Ovary (tissue), 9 donors: Measurements from ENCODE around the gene MBL2. TPM values are rescaled to one million over a fixed set of nuclear protein-coding genes. Genes with fewer than 3 reads are reported as not detected.

Source experiments
- DNase-seq, 5 donors: peaks; one replicate each; pipeline ENCODE4 v3.0.0-alpha.2; 2019 to 2020
- H3K27ac ChIP-seq, 2 donors: fragments of 200-600 bp; one replicate each; pipeline versions ENCODE4 v1.5.1 to v1.8.0; 2019 to 2022
- H3K27me3 ChIP-seq: fragments of 200-600 bp; one replicate; pipeline ENCODE4 v1.8.0; 2022
- H3K36me3 ChIP-seq: fragments of 200-600 bp; sonication (generic); one replicate; pipeline ENCODE4 v1.5.1; 2019
- H3K4me1 ChIP-seq: one replicate; pipeline ENCODE4 v1.8.1; 2013; ENCODE audit warnings: mild to moderate bottlenecking, moderate library complexity; ENCODE audit not compliant: insufficient read depth
- H3K4me3 ChIP-seq: fragments of 200-600 bp; sonication (generic); one replicate; pipeline ENCODE4 v1.5.1; 2017
- H3K9me3 ChIP-seq, 2 donors: fragments of 200-600 bp in 1 of 2; sonication (generic) in 1 of 2; one replicate each; pipeline versions ENCODE4 v1.5.1 to v1.8.1; 2013 to 2019; ENCODE audit warnings: mild to moderate bottlenecking in 1 of 2, moderate library complexity in 1 of 2
- EP300 ChIP-seq: sonication (generic); formaldehyde crosslinking; IDR thresholded peaks from one replicate; pipeline ENCODE4 v1.6.1; 2017; ENCODE audit warnings: antibody characterized with exemption
- POLR2A ChIP-seq: fragments of 450-650 bp; IDR thresholded peaks from one replicate; pipeline ENCODE4 v1.6.1; 2017; ENCODE audit warnings: antibody characterized with exemption, mild to moderate bottlenecking, moderate library complexity
- WGBS, 3 donors: extraction: QIAGEN DNeasy Blood & Tissue Kit in 1 of 3; methylation state at CpG; one replicate each; pipeline versions ENCODE4 v1.1.5 to v1.1.7; 2013 to 2017; 5-methylcytosine and 5-hydroxymethylcytosine counted together
- intact Hi-C, 4 donors: fragments of 100-400 bp; cut with DNase I; formaldehyde crosslinking; loops; one replicate each; pipeline versions ENCODE4 v1.11.0 to v1.15.1; 2022 to 2023
- polyA plus RNA-seq, 2 donors: library from polyadenylated mRNA; stranded (reverse); fragments of 200-250 nt in 1 of 2; fragments of 350-450 nt in 1 of 2; fragmentation: Illumina TruSeq in 1 of 2; extraction: RNeasy Lipid Tissue Mini Kit (QIAGEN cat#74804) in 1 of 2; gene quantifications; one replicate each; pipeline ENCODE4 v1.2.3, GENCODE V29; 2013 to 2014
- total RNA-seq, 7 donors: library from RNA; depleted of rRNA in 2 of 7; stranded (reverse); fragments of >200 nt in 2 of 7; fragmentation: NEBNext Ultra II Directional in 3 of 7; extraction: Animal tissue kit (Norgen Biotek cat#: 25700) in 3 of 7; gene quantifications; one replicate each; pipeline versions ENCODE4 v1.1.0 to v1.2.4, GENCODE V29; 2016 to 2023
- TF ChIP-seq, protein P1 (sequence below), 3 donors: fragments of 450-650 bp in 2 of 3; fragments of 200-600 bp in 1 of 3; IDR thresholded peaks; one replicate each; pipeline versions ENCODE4 v1.5.1 to v1.8.0; 2016 to 2022; ENCODE audit warnings: antibody characterized with exemption in 3 of 3, mild to moderate bottlenecking in 1 of 3
- donor health status: DM: no; HTN: no; CAD: no; lungs with moderate emphysema.
- donor health status: DM: no; HTN: no; CAD: no.
- donor health status: Bipolar disorder and iron deficiency.
- donor health status: DM: yes; HTN: yes; CAD: no.
- donor health status: DM: no; HTN: no; CAD: no.
- donor health status: DM: yes; HTN: yes; CAD: no.

Gene MBL2
- total and polyA plus RNA-seq, 9 donors: not detected

- H3K27ac ChIP-seq: no peak overlapping the region
- no peaks in the 10 kb centered on the region for H3K9me3 ChIP-seq
- H3K27me3 ChIP-seq: no peaks in the 10 kb centered on the region
- H3K36me3 ChIP-seq: no peaks in the 10 kb centered on the region
- WGBS, 3 donors: 92 to 96% (median 96%) methylated on average over 2 of the region's 2 CpGs
- no peak for TF ChIP-seq EP300
- no peak for TF ChIP-seq POLR2A
- TF ChIP-seq, protein P1, sequence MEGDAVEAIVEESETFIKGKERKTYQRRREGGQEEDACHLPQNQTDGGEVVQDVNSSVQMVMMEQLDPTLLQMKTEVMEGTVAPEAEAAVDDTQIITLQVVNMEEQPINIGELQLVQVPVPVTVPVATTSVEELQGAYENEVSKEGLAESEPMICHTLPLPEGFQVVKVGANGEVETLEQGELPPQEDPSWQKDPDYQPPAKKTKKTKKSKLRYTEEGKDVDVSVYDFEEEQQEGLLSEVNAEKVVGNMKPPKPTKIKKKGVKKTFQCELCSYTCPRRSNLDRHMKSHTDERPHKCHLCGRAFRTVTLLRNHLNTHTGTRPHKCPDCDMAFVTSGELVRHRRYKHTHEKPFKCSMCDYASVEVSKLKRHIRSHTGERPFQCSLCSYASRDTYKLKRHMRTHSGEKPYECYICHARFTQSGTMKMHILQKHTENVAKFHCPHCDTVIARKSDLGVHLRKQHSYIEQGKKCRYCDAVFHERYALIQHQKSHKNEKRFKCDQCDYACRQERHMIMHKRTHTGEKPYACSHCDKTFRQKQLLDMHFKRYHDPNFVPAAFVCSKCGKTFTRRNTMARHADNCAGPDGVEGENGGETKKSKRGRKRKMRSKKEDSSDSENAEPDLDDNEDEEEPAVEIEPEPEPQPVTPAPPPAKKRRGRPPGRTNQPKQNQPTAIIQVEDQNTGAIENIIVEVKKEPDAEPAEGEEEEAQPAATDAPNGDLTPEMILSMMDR (IDR thresholded peaks at IDR 0.05): no peak
- H3K4me3 ChIP-seq: no peak overlapping the region
- intact Hi-C loops: no loop called here
- DNase-seq: no peak
- no peaks in the 10 kb centered on the region for H3K4me1 ChIP-seq
Measured at GRCh38 chr10:52769966-52770365, 2.6 kb downstream of the MBL2 start.

GRCh38 chr10:52768001-52768532 lies 4.5 kb downstream of the MBL2 start:
- no peaks in the 10 kb centered on the region for H3K36me3 ChIP-seq
- H3K4me3 ChIP-seq: no peak overlapping the region
- H3K27me3 ChIP-seq: no peaks in the 10 kb centered on the region
- TF ChIP-seq EP300 (no peak), POLR2A (no peak)
- TF ChIP-seq, protein P1 (IDR thresholded peaks at IDR 0.05): no peak
- H3K9me3 ChIP-seq: no peaks in the 10 kb centered on the region
- no peak for DNase-seq
- no peaks in the 10 kb centered on the region for H3K4me1 ChIP-seq
- intact Hi-C loops: no loop called here
- WGBS, 3 donors: 61 to 87% (median 67%) methylated on average over 3 of the region's 3 CpGs
- no peak overlapping the region for H3K27ac ChIP-seq

DNA sequence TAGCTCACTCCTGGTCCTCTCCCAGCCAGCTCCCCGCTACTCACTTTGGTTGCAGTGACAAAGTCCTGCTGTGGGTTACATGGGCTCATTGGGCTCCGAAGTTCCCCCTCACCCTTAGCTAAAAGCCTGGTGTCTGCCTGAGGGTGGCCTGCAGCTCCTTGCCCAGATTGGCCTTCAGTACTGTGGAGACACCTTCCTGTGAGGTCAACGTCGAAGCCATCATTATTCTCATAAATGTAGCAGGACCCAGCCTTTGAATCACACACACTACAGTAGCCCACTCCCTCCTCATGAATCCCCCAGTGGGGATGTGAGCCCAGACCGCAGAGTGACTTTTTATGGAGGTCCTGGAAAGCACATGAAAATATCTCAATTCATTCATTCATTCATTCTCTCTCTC lies 10.5 kb downstream of the MBL2 start:
- Histone ChIP-seq H3K36me3 (no peaks in the 10 kb centered on the region), H3K9me3 (no peaks in the 10 kb centered on the region), H3K27me3 (no peaks in the 10 kb centered on the region), H3K27ac (no peak overlapping the region), H3K4me1 (no peaks in the 10 kb centered on the region), H3K4me3 (no peak overlapping the region)
- TF ChIP-seq POLR2A (no peak), EP300 (no peak)
- TF ChIP-seq, protein P1 (IDR thresholded peaks at IDR 0.05): no peak
- intact Hi-C loops: no loop called here
- DNase-seq: no peak
- WGBS, 3 donors: 90 to 92% (median 91%) methylated on average over 5 of the region's 5 CpGs

DNA sequence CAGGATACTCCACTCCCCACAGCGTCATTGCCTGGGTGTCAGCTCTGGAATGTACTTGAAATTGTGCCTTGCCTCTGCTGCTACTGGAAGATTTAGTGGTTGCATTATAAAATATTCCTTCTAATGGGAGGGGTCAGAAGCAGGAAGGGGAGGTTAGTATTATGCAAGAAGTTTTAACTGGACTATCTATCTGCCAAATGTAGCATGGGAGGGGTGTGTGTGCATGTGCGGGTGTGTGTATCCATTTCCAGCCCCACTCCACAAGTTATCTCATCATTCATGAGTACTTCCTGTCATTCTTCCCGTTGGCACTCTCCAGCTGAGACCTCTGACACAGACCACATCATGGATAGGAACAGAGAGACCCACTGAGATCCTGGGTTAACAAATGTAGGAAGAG lies 13.4 kb downstream of the MBL2 start:
- Histone ChIP-seq H3K27me3 (no peaks in the 10 kb centered on the region), H3K36me3 (no peaks in the 10 kb centered on the region), H3K4me1 (no peaks in the 10 kb centered on the region), H3K4me3 (no peak overlapping the region), H3K27ac (no peak overlapping the region), H3K9me3 (no peaks in the 10 kb centered on the region)
- TF ChIP-seq, protein P1 (IDR thresholded peaks at IDR 0.05): no peak
- TF ChIP-seq POLR2A: no peak
- no peak for TF ChIP-seq EP300
- intact Hi-C loops: no loop called here
- DNase-seq: no peak
- WGBS, 3 donors: 45 to 49% (median 49%) methylated on average over 3 of the region's 3 CpGs
